ENCODE results near the gene STUM. TPM values are rescaled to one million over a fixed set of nuclear protein-coding genes. Genes with fewer than 3 reads are reported as not detected.

Gene STUM
- total RNA-seq, 1 donor, result under 0.01 TPM

- DNase-seq (ENCODE audit: low read depth in 2 of 3, low spot score in 2 of 3), result no peak
Measured at GRCh38 chr1:226557424-226557823, 8.9 kb downstream of the STUM start.

- no peak for DNase-seq (ENCODE audit: low read depth in 2 of 3, low spot score in 2 of 3)
Measured at GRCh38 chr1:226558036-226558650, 9.6 kb downstream of the STUM start.

GRCh38 chr1:226560243-226560642 lies 11.7 kb downstream of the STUM start:
- DNase-seq (ENCODE audit: low read depth in 2 of 3, low spot score in 2 of 3), result no peak

- no peak for DNase-seq (ENCODE audit: low read depth in 2 of 3, low spot score in 2 of 3)
Measured at GRCh38 chr1:226562989-226563388, 14.4 kb downstream of the STUM start.

- no peak for DNase-seq (ENCODE audit: low read depth in 2 of 3, low spot score in 2 of 3)
Measured at GRCh38 chr1:226563666-226564065, 15.1 kb downstream of the STUM start.

- no peak for DNase-seq (ENCODE audit: low read depth in 2 of 3, low spot score in 2 of 3)
Measured at GRCh38 chr1:226565476-226565875, 16.9 kb downstream of the STUM start.

GRCh38 chr1:226566234-226566633 lies 17.7 kb downstream of the STUM start:
- no peak for DNase-seq (ENCODE audit: low read depth in 2 of 3, low spot score in 2 of 3)

- DNase-seq (ENCODE audit: low read depth in 2 of 3, low spot score in 2 of 3), result no peak
Measured at GRCh38 chr1:226566760-226567159, 18.2 kb downstream of the STUM start.

GRCh38 chr1:226568077-226568831 lies 19.7 kb downstream of the STUM start:
- peak in 2 of 3 donors; percentile 23 to 28 for DNase-seq (ENCODE audit: low read depth in 2 of 3, low spot score in 2 of 3)

- DNase-seq (ENCODE audit: low read depth in 2 of 3, low spot score in 2 of 3), result no peak
Measured at GRCh38 chr1:226568975-226569741, 20.6 kb downstream of the STUM start.

GRCh38 chr1:226569879-226570547 lies 21.4 kb downstream of the STUM start:
- DNase-seq (ENCODE audit: low read depth in 2 of 3, low spot score in 2 of 3), result peak in 2 of 3 donors; percentile 66 to 74

GRCh38 chr1:226571893-226572292 lies 23.3 kb downstream of the STUM start:
- DNase-seq (ENCODE audit: low read depth in 2 of 3, low spot score in 2 of 3), result no peak

GRCh38 chr1:226572325-226572726 lies 23.8 kb downstream of the STUM start:
- DNase-seq (ENCODE audit: low read depth in 2 of 3, low spot score in 2 of 3), result no peak

GRCh38 chr1:226574044-226574443 lies 25.5 kb downstream of the STUM start:
- DNase-seq (ENCODE audit: low read depth in 2 of 3, low spot score in 2 of 3), result no peak

GRCh38 chr1:226574591-226575435 lies 26.2 kb downstream of the STUM start:
- DNase-seq (ENCODE audit: low read depth in 2 of 3, low spot score in 2 of 3), result no peak

GRCh38 chr1:226575436-226575720 lies 26.8 kb downstream of the STUM start:
- DNase-seq (ENCODE audit: low read depth in 2 of 3, low spot score in 2 of 3), result no peak

- peak in 2 of 3 donors; percentile 19 to 43 for DNase-seq (ENCODE audit: low read depth in 2 of 3, low spot score in 2 of 3)
Measured at GRCh38 chr1:226575739-226576378, 27.3 kb downstream of the STUM start.

- DNase-seq (ENCODE audit: low read depth in 2 of 3, low spot score in 2 of 3), result no peak
Measured at GRCh38 chr1:226576601-226577000, 28.0 kb downstream of the STUM start.

- DNase-seq (ENCODE audit: low read depth in 2 of 3, low spot score in 2 of 3), result no peak
Measured at GRCh38 chr1:226577401-226578180, 29.0 kb downstream of the STUM start.
